Gastroesophageal sphincter (tissue), 4 donors: ENCODE data around the gene KRTAP5-6. TPM values are rescaled to one million over a fixed set of nuclear protein-coding genes. Genes with fewer than 3 reads are reported as not detected.

ENCODE experiments used
- ATAC-seq: fragments of 150-250 bp; one replicate; pipeline ENCODE4 v1.9.1; 2016; ENCODE audit warnings: mild to moderate bottlenecking, moderate library complexity
- H3K27ac ChIP-seq, 4 donors: fragments of 200-600 bp; sonication (generic) in 3 of 4; 1 replicate in 3 of 4; 2 replicates in 1 of 4; pipeline ENCODE4 v1.5.1; 2016 to 2019
- H3K27me3 ChIP-seq: fragments of 200-600 bp; sonication (generic); one replicate; pipeline ENCODE4 v1.5.1; 2019
- H3K36me3 ChIP-seq, 2 donors: fragments of 200-600 bp; sonication (generic); one replicate each; pipeline ENCODE4 v1.5.1; 2019; ENCODE audit warnings: control low read depth in 1 of 2
- H3K4me1 ChIP-seq, 3 donors: fragments of 200-600 bp; sonication (generic); 1 replicate in 2 of 3; 2 replicates in 1 of 3; pipeline ENCODE4 v1.5.1; 2016 to 2019; ENCODE audit warnings: control low read depth in 2 of 3
- H3K4me3 ChIP-seq, 2 donors: fragments of 200-600 bp; sonication (generic); one replicate each; pipeline ENCODE4 v1.5.1; 2019; ENCODE audit warnings: mild to moderate bottlenecking in 1 of 2, moderate library complexity in 1 of 2
- H3K9me3 ChIP-seq, 3 donors: fragments of 200-600 bp; sonication (generic); one replicate each; pipeline ENCODE4 v1.5.1; 2017 to 2019; ENCODE audit warnings: control low read depth in 2 of 3
- CTCF ChIP-seq, 4 experiments: fragments of 200-600 bp in 2 of 4; fragments of 450-650 bp in 2 of 4; sonication (generic) in 1 of 4; IDR thresholded peaks; one replicate each; pipeline ENCODE4 v1.5.1; 2017 to 2019; ENCODE audit warnings: antibody characterized with exemption in 4 of 4, mild to moderate bottlenecking in 2 of 4, moderate library complexity in 2 of 4
- EP300 ChIP-seq: sonication (generic); formaldehyde crosslinking; IDR thresholded peaks from one replicate; pipeline ENCODE4 v1.6.1; 2017; ENCODE audit warnings: antibody characterized with exemption, mild to moderate bottlenecking
- POLR2A ChIP-seq, 2 donors: fragments of 450-650 bp; IDR thresholded peaks; one replicate each; pipeline ENCODE4 v1.6.1; 2017; ENCODE audit warnings: antibody characterized with exemption in 2 of 2, mild to moderate bottlenecking in 2 of 2, moderate library complexity in 1 of 2
- POLR2AphosphoS5 ChIP-seq: sonication (generic); formaldehyde crosslinking; IDR thresholded peaks from one replicate; pipeline ENCODE4 v1.6.1; 2017; ENCODE audit warnings: antibody characterized with exemption
- WGBS, 2 donors: methylation state at CpG; one replicate each; pipeline ENCODE4 v1.1.5; 2018; ENCODE audit warnings: low coverage in 1 of 2; 5-methylcytosine and 5-hydroxymethylcytosine counted together
- total RNA-seq, 4 donors: library from RNA; depleted of rRNA; stranded (reverse); fragments of >200 nt; gene quantifications; one replicate each; pipeline ENCODE4 v1.1.0, GENCODE V29; 2016

The KRTAP5-6 gene
- total RNA-seq, 4 donors from 2014 or later: not detected

- Histone ChIP-seq H3K27ac (no peak overlapping the region), H3K4me3 (no peak overlapping the region), H3K9me3 (no peaks in the 10 kb centered on the region), H3K4me1 (no peaks in the 10 kb centered on the region), H3K36me3 (no peaks in the 10 kb centered on the region), H3K27me3 (peaks cover 70% of the 10 kb centered on the region)
- no peak for ATAC-seq
- TF ChIP-seq POLR2AphosphoS5 (no peak), POLR2A (IDR thresholded peaks at IDR 0.05) (no peak)
- 47 to 69% methylated on average over 2 to 9 of the region's 10 CpGs for WGBS, 2 donors
Measured at GRCh38 chr11:1701091-1701807, 4.3 kb downstream of the KRTAP5-6 start.

GRCh38 chr11:1702506-1702905 lies 5.5 kb downstream of the KRTAP5-6 start:
- TF ChIP-seq POLR2A (IDR thresholded peaks at IDR 0.05) (no peak), POLR2AphosphoS5 (no peak), CTCF (IDR thresholded peaks at IDR 0.05) (no peak), EP300 (no peak)
- whole genome bisulfite sequencing, 2 donors: 86 to 92% methylated on average over 5 to 8 of the region's 10 CpGs
- H3K9me3 ChIP-seq: no peaks in the 10 kb centered on the region
- no peak overlapping the region for H3K27ac ChIP-seq
- no peak overlapping the region for H3K4me3 ChIP-seq
- ATAC-seq: no peak
- no peaks in the 10 kb centered on the region for H3K4me1 ChIP-seq
- H3K36me3 ChIP-seq: no peaks in the 10 kb centered on the region
- H3K27me3 ChIP-seq: peaks cover 74% of the 10 kb centered on the region

- H3K27ac ChIP-seq: no peak overlapping the region
- 77 to 80% methylated on average over 6 of the region's 6 CpGs for WGBS, 2 donors
- H3K4me3 ChIP-seq: no peak overlapping the region
- H3K36me3 ChIP-seq: no peaks in the 10 kb centered on the region
- H3K27me3 ChIP-seq: peaks cover 67% of the 10 kb centered on the region
- no peaks in the 10 kb centered on the region for H3K4me1 ChIP-seq
- no peak for ATAC-seq
- no peaks in the 10 kb centered on the region for H3K9me3 ChIP-seq
- no peak for TF ChIP-seq EP300
- no peak for TF ChIP-seq CTCF (IDR thresholded peaks at IDR 0.05)
- TF ChIP-seq POLR2A (IDR thresholded peaks at IDR 0.05): no peak
- TF ChIP-seq POLR2AphosphoS5: no peak
Measured at GRCh38 chr11:1703146-1703545, 6.2 kb downstream of the KRTAP5-6 start.

GRCh38 chr11:1705126-1706052 lies 8.4 kb downstream of the KRTAP5-6 start:
- ATAC-seq: no peak
- H3K9me3 ChIP-seq: peaks cover 0 to 2% (median 0%) of the 10 kb centered on the region in 3 donors
- H3K4me3 ChIP-seq: no peak overlapping the region
- H3K4me1 ChIP-seq: no peaks in the 10 kb centered on the region
- TF ChIP-seq POLR2A (IDR thresholded peaks at IDR 0.05) (no peak), EP300 (no peak), POLR2AphosphoS5 (no peak)
- no peak overlapping the region for H3K27ac ChIP-seq
- no peaks in the 10 kb centered on the region for H3K36me3 ChIP-seq
- WGBS, 2 donors: 64 to 71% methylated on average over 7 to 11 of the region's 15 CpGs
- H3K27me3 ChIP-seq: peaks cover 49% of the 10 kb centered on the region

GRCh38 chr11:1706634-1707400 lies 9.8 kb downstream of the KRTAP5-6 start:
- Histone ChIP-seq H3K4me1 (no peaks in the 10 kb centered on the region), H3K36me3 (no peaks in the 10 kb centered on the region), H3K27me3 (peaks cover 43% of the 10 kb centered on the region), H3K4me3 (no peak overlapping the region), H3K27ac (no peak overlapping the region), H3K9me3 (peaks cover 0 to 12% (median 0%) of the 10 kb centered on the region in 3 donors)
- TF ChIP-seq POLR2A (IDR thresholded peaks at IDR 0.05): no peak
- no peak for TF ChIP-seq CTCF (IDR thresholded peaks at IDR 0.05)
- TF ChIP-seq POLR2AphosphoS5: no peak
- no peak for TF ChIP-seq EP300
- ATAC-seq: no peak
- 40 to 63% methylated on average over 1 to 2 of the region's 17 CpGs for WGBS, 2 donors
